DMS 273 (cell line): ENCODE data around the gene TRIM40.
"Not testable (repeated sequence)": the region's sequence is repeated elsewhere in the genome, so short reads cannot be mapped to it uniquely, and the experiment has no call there.

ENCODE experiments used
- DNase-seq: peaks from one replicate; lab custom pipeline; 2025; ENCODE audit not compliant: unreplicated experiment; lab: John Stamatoyannopoulos, UW

TRIM40 gene

GRCh38 chr6:30162265-30163089 lies 26.5 kb downstream of the TRIM40 start:
- no peak for DNase-seq

- no peak for DNase-seq
Measured at GRCh38 chr6:30163090-30163917, 27.4 kb downstream of the TRIM40 start, which contains the start of gene TRIM15. TRIM15 (plus strand) TSS chr6:30163546; CDS start chr6:30163685, 139 bp downstream.

- DNase-seq: peak; percentile 35
Measured at GRCh38 chr6:30163918-30164654, 28.1 kb downstream of the TRIM40 start.

GRCh38 chr6:30164714-30165113 lies 28.8 kb downstream of the TRIM40 start:
- DNase-seq: no peak

GRCh38 chr6:30165238-30165637 lies 29.3 kb downstream of the TRIM40 start:
- DNase-seq: not testable (repeated sequence)

- DNase-seq: no peak
Measured at GRCh38 chr6:30167101-30167500, 31.2 kb downstream of the TRIM40 start.

- DNase-seq: no peak
Measured at GRCh38 chr6:30168741-30169140, 32.8 kb downstream of the TRIM40 start.

- DNase-seq: peak; percentile 74
Measured at GRCh38 chr6:30169658-30170614, 34.0 kb downstream of the TRIM40 start.

- peak; percentile 69 for DNase-seq
Measured at GRCh38 chr6:30171677-30172471, 35.9 kb downstream of the TRIM40 start.

GRCh38 chr6:30172681-30173080 lies 36.7 kb downstream of the TRIM40 start:
- no peak for DNase-seq

GRCh38 chr6:30175765-30176164 lies 39.8 kb downstream of the TRIM40 start:
- no peak for DNase-seq

- DNase-seq: no peak
Measured at GRCh38 chr6:30178837-30179236, 42.9 kb downstream of the TRIM40 start.

GRCh38 chr6:30180145-30180544 lies 44.2 kb downstream of the TRIM40 start:
- DNase-seq: no peak

GRCh38 chr6:30184417-30185031 lies 48.6 kb downstream of the TRIM40 start:
- no peak for DNase-seq

GRCh38 chr6:30185846-30186484 lies 50.0 kb downstream of the TRIM40 start:
- DNase-seq: no peak

GRCh38 chr6:30188541-30188940 lies 52.6 kb downstream of the TRIM40 start:
- DNase-seq: no peak

GRCh38 chr6:30192076-30192475 lies 56.1 kb downstream of the TRIM40 start:
- no peak for DNase-seq
